Large intestine (tissue), 3 donors: ENCODE data around the gene CYP27B1. TPM values are rescaled to one million over a fixed set of nuclear protein-coding genes. Genes with fewer than 3 reads are reported as not detected.

Experiments
- DNase-seq, 2 donors: peaks; one replicate each; pipeline versions ENCODE4 v3.0.0 to v3.0.0-alpha.2; 2013
- H3K27ac ChIP-seq: one replicate; pipeline ENCODE4 v1.5.1; 2013; ENCODE audit warnings: low read length
- H3K27me3 ChIP-seq: 2 replicates; pipeline ENCODE4 v1.6.1; 2013; ENCODE audit warnings: low read length; ENCODE audit not compliant: control insufficient read depth, insufficient read depth
- H3K36me3 ChIP-seq: 2 replicates; pipeline ENCODE4 v1.6.1; 2013; ENCODE audit warnings: low read length; ENCODE audit not compliant: control insufficient read depth, insufficient read depth
- H3K4me1 ChIP-seq: one replicate; pipeline ENCODE4 v1.6.1; 2013; ENCODE audit warnings: low read length; ENCODE audit not compliant: control insufficient read depth, insufficient read depth
- H3K4me3 ChIP-seq: one replicate; pipeline ENCODE4 v1.5.1; 2013; ENCODE audit warnings: low read length
- H3K9me3 ChIP-seq: one replicate; pipeline ENCODE4 v1.6.1; 2013; ENCODE audit warnings: mild to moderate bottlenecking, low read depth, low read length, moderate library complexity; ENCODE audit not compliant: control insufficient read depth
- WGBS: methylation state at CpG from one replicate; pipeline ENCODE4 v1.1.5; 2013; ENCODE audit warnings: low lambda C conversion rate; ENCODE audit not compliant: insufficient coverage; 5-methylcytosine and 5-hydroxymethylcytosine counted together
- polyA plus RNA-seq: library from polyadenylated mRNA; unstranded; fragments of 120-200 nt; gene quantifications from one replicate; pipeline ENCODE4 v1.2.1, GENCODE V29; 2013

CYP27B1 gene
- polyA plus RNA-seq, 1 donor = 1.8 TPM

DNA sequence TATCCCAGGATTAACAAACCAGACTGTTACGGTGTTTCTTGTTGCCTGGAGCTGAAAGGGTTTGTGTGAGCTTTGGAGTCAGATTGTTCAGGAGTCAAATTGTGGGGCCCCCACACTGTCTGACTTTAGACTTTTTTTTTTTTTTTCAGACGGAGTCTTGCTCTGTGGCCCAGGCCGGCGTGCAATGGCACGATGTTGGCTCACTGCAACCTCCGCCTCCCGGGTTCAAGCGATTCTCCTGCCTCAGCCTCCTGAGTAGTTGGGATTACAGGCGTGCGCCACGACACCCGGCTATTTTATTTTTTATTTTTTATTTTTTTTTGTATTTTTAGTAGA lies 16.6 kb upstream of the CYP27B1 start:
- H3K4me1 ChIP-seq = peaks cover 10% of the 10 kb centered on the region
- DNase-seq = no peak
- no peak overlapping the region for H3K27ac ChIP-seq
- peak overlapping the region; percentile 99 for H3K4me3 ChIP-seq
- H3K27me3 ChIP-seq = no peaks in the 10 kb centered on the region
- H3K36me3 ChIP-seq = peaks cover 25% of the 10 kb centered on the region
- no CpG with 5 or more reads among the region's 12 CpGs for WGBS
- no peaks in the 10 kb centered on the region for H3K9me3 ChIP-seq

DNA sequence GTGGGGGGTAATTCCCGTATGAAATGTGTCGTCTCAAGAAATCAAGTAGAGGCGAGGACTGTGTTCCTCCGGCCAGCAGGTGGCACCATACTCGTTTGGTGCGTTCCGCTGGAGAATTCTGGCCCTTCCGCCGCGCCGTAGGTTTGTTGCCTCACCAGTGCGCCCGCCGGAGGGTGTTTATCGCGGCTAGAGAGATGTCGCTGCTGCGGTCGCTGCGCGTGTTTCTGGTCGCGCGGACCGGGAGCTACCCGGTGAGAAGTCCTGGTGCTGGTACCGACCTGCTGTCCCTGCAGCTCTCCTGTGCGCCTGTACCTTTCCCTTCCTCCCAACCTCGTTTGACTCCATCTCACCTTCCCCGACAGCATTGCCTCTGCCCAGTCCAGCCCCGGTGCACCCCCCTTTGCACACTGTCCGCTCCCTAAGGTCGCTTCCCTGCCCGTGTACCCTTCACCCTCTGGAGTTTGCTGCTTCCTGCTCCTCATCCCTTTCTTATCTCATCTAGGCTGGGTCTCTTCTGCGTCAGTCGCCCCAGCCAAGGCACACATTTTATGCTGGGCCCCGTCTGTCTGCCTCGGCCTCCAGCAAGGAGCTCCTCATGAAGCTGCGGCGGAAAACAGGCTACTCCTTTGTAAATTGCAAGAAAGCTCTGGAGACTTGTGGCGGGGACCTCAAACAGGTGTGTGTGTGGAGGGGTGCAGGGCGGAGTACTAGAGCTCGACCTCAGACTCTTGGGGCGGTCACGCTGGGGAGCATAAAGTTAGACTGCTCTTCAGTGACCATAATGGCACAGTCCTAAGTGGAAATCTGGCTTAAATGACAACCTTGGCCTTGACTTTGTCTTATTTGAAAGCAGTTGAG lies 16.0 kb upstream of the CYP27B1 start, which contains the start of gene TSFM:
TSFM (plus strand) TSS at position 180 of the 858 bp plus-strand sequence; CDS start at position 195, 15 bp downstream.
- peak; percentile 91 to 94 for DNase-seq
- Histone ChIP-seq H3K36me3 (peaks cover 25% of the 10 kb centered on the region), H3K4me3 (peak within 1 kb of the TSS; percentile 99), H3K4me1 (peaks cover 10% of the 10 kb centered on the region), H3K27ac (peak within 1 kb of the TSS; percentile 55), H3K9me3 (no peaks in the 10 kb centered on the region), H3K27me3 (no peaks in the 10 kb centered on the region)
- WGBS = no CpG with 5 or more reads among the region's 45 CpGs

DNA sequence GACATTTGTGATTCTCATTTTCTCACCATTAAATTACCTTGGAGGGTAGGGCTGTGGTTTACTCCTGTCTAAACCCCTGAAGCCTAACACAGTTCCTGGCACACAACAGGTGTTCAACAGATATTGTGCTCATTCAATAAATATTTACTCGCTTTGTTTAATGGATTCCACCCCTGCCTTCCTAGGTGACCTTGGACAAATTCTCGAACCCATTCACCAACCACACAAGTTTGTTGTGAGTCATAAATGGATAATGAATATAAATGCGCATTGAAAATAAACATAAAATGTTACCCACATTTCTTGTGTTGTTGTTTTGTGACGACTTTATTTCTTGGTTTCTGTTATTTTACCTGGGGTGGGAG lies 15.3 kb upstream of the CYP27B1 start:
- Histone ChIP-seq H3K9me3 (no peaks in the 10 kb centered on the region), H3K4me3 (peak overlapping the region; percentile 99), H3K27ac (no peak overlapping the region), H3K4me1 (peaks cover 10% of the 10 kb centered on the region), H3K27me3 (no peaks in the 10 kb centered on the region), H3K36me3 (peaks cover 23% of the 10 kb centered on the region)
- DNase-seq = no peak
- no CpG with 5 or more reads among the region's 4 CpGs for whole genome bisulfite sequencing

DNA sequence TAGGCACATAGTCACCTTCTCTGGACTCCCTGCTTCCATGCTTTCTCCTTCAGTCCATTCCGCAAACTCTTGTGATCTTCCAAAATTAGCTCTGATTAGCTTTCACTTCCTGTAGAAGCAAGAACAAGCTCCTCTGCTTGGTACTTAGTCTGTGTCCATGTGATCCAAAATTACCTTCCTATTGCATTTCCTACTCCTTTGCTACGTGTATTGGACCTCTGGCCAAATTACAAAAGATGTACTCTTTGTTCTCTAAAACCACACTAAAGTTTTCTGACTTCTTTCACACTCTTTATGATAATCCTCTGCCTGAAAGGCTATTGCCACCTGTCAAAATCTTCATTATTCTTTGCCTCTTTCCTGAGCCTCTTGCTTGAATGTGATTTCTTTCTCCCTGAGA lies 14.9 kb upstream of the CYP27B1 start:
- Histone ChIP-seq H3K4me1 (peaks cover 10% of the 10 kb centered on the region), H3K27me3 (no peaks in the 10 kb centered on the region), H3K27ac (no peak overlapping the region), H3K9me3 (no peaks in the 10 kb centered on the region), H3K4me3 (no peak overlapping the region), H3K36me3 (peaks cover 20% of the 10 kb centered on the region)
- no peak for DNase-seq
- WGBS = 100% methylated on average over 1 of the region's 2 CpGs

DNA sequence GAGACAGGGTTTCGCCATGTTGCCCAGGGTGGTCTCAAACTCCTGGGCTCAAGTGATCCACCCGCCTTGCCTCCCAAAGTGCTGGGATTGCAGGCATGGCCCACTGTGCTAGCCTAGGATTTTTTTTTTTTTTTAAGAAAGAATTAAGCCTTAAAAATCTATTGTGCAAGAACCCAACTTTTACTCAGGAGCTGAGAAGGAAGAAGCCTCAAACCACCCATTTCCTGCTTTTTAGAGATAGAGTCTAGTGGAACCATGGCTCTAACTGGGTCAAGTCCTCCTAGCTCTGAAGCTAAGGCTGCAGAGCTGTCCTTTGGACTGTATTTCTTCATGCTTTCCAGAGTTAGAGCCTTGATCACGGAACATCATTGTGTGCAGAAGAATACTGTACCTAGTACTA lies 14.4 kb upstream of the CYP27B1 start:
- no peak for DNase-seq
- Histone ChIP-seq H3K36me3 (peaks cover 15% of the 10 kb centered on the region), H3K27ac (no peak overlapping the region), H3K27me3 (no peaks in the 10 kb centered on the region), H3K9me3 (no peaks in the 10 kb centered on the region), H3K4me1 (peaks cover 10% of the 10 kb centered on the region), H3K4me3 (no peak overlapping the region)
- WGBS = 100% methylated on average over 1 of the region's 3 CpGs

DNA sequence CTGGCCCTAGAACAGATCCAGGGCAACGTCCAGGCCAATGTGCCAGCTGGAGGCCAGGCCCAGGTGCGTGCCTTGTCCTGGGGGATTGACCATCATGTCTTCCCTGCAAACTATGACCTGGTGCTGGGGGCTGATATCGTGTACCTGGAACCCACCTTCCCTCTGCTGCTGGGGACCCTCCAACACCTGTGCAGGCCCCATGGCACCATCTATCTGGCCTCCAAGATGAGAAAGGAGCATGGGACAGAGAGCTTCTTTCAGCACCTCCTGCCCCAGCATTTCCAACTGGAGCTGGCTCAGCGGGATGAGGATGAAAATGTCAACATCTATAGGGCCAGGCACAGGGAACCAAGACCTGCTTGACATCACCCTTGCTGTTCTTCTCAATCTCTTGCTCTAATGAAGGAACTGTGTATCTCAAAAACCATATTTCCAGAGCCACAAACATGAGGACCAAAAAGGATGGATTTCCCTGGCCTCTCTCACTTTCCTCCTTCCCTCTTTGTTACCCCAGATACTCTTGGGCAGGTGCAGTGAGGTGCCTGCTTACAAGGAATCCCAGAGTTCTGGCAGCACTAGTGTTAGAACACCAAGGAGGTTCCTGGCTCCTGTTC lies 13.5 kb upstream of the CYP27B1 start:
- no peak for DNase-seq
- Histone ChIP-seq H3K27ac (no peak overlapping the region), H3K4me1 (peaks cover 10% of the 10 kb centered on the region)

DNA sequence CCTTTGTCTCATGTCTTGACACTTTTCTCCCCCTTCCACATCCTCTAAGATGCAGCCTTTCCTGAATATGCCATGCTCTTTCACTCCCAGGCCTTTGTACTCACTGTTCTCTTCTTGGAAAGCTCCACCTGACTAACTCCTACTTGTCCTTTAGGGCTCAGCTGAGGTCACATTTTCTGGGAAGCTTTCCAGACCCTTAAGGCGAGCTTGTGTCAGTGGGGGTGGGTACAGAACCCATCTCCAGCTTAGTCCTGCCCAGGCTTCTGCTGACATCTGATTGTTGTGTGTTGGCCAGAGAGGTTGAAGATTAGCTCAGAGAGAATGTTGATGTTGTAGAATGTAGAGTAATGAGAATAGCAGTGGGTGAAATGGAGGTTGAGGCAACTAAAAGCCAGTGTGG lies 12.9 kb upstream of the CYP27B1 start:
- Histone ChIP-seq H3K4me3 (no peak overlapping the region), H3K4me1 (peaks cover 10% of the 10 kb centered on the region), H3K9me3 (no peaks in the 10 kb centered on the region), H3K27me3 (no peaks in the 10 kb centered on the region), H3K27ac (no peak overlapping the region), H3K36me3 (peaks cover 5% of the 10 kb centered on the region)
- no CpG with 5 or more reads among the region's 1 CpG for WGBS
- DNase-seq = no peak

More for the DNA sequence above, 13.5 kb upstream of the CYP27B1 start:
- no CpG with 5 or more reads among the region's 4 CpGs for WGBS
- Histone ChIP-seq H3K27me3 (no peaks in the 10 kb centered on the region), H3K4me3 (no peak overlapping the region), H3K9me3 (no peaks in the 10 kb centered on the region), H3K36me3 (peaks cover 9% of the 10 kb centered on the region)

DNA sequence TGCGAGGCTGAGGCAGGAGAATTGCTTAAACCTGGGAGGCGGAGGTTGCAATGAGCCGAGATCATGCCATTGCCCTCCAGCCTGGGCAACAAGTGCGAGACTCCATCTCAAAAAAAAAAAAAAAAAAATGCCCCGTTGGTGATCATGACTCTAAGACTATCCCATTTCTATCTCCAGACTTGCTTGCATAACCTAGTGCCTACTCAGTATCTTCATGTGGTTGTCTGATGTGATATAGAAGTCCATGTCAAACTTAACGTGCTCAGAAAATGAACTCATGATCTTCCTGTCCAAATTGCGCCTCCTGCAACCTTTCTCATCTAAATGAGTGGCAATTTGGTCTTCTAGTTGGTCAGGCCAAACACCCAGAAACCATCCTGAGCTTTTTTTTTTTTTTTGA lies 11.0 kb upstream of the CYP27B1 start:
- Histone ChIP-seq H3K27ac (no peak overlapping the region), H3K4me3 (no peak overlapping the region), H3K9me3 (no peaks in the 10 kb centered on the region), H3K27me3 (no peaks in the 10 kb centered on the region), H3K4me1 (peaks cover 11% of the 10 kb centered on the region), H3K36me3 (peaks cover 5% of the 10 kb centered on the region)
- 100% methylated on average over 1 of the region's 7 CpGs for WGBS
- no peak for DNase-seq

DNA sequence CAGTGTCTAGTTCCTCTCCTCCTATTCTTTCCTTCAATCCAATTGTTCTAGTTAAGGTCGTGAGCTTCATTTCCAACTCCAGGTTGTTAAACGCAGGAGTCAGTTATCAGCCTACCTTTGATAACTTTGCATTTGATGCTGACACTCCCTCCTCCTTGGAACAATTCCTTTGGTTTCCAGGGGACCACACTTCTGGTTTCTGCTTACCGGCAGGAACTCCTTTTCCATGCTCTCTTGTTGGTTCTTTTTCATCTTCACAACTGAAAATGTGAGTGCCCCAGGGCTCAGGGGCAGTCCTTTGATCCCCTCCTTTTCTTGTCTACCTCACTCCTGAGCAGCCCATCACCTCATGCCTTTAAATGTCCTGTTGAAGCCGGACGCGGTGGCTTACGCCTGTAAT lies 10.5 kb upstream of the CYP27B1 start:
- no peaks in the 10 kb centered on the region for H3K27me3 ChIP-seq
- peaks cover 5% of the 10 kb centered on the region for H3K36me3 ChIP-seq
- no peaks in the 10 kb centered on the region for H3K9me3 ChIP-seq
- H3K27ac ChIP-seq = no peak overlapping the region
- no peak overlapping the region for H3K4me3 ChIP-seq
- no peak for DNase-seq
- peaks cover 9% of the 10 kb centered on the region for H3K4me1 ChIP-seq
- 100% methylated on average over 1 of the region's 7 CpGs for WGBS

DNA sequence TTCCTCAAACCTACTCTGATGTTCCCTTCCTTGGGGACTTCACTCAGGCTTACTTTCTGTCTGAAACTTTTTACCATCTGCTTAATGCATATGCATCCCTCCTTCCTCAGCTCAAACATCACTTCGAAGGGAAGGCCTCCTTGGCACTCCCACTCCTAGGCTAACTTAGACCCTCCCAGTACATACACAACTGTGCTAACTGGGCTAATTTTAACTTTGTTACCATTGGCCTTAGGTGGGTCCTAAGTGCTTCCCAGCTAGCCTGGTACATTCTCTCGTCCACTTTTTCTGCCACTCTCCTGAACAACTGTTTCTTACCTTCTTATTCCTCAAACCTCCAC lies 9.3 kb upstream of the CYP27B1 start:
- no peak overlapping the region for H3K27ac ChIP-seq
- DNase-seq = no peak
- 88% methylated on average over 2 of the region's 2 CpGs for WGBS

More for the DNA sequence above, 9.3 kb upstream of the CYP27B1 start:
- Histone ChIP-seq H3K36me3 (peaks cover 5% of the 10 kb centered on the region), H3K4me1 (peaks cover 8% of the 10 kb centered on the region), H3K9me3 (no peaks in the 10 kb centered on the region), H3K27me3 (no peaks in the 10 kb centered on the region), H3K4me3 (no peak overlapping the region)
